HCT116 (cell line): ENCODE results near the gene POLH. TPM values are rescaled to one million over a fixed set of nuclear protein-coding genes. Genes with fewer than 3 reads are reported as not detected.
A peak's percentile ranks its signal among the peaks of the same experiment; 100 is the strongest.

Source experiments
- ATAC-seq: fragments of 200-7000 bp; cut with Tn5 transposase; 2 replicates; pipeline ENCODE4 v1.9.1; 2020; ENCODE audit warnings: mild to moderate bottlenecking, moderate library complexity
- BruUV-seq: library from RNA; stranded (reverse); fragments of 400-500 nt; replicated peaks from 2 replicates; lab custom pipeline; 2021; lab: Mats Ljungman, UMichigan
- CTCF ChIA-PET: fragments of 300-600 bp; sonication (Branson Sonifier 250); formaldehyde crosslinking; loops from one replicate; lab custom pipeline; 2021; ENCODE audit warnings: antibody characterized with exemption; lab: Charles Lee
- POLR2A ChIA-PET: fragments of 300-600, 350-600 bp; sonication (Branson Sonifier 250); formaldehyde crosslinking; loops from one replicate; lab custom pipeline; 2021; ENCODE audit warnings: antibody characterized with exemption; lab: Charles Lee
- RAD21 ChIA-PET, 2 experiments: fragments of 300-600 bp; sonication (Branson Sonifier 250); formaldehyde crosslinking; loops; one replicate each; lab custom pipeline; 2023; ENCODE audit warnings: low total read pairs in 2 of 2; ENCODE audit not compliant: uncharacterized antibody in 2 of 2, unreplicated experiment in 2 of 2, low non-redundant PET in 1 of 2; lab: Charles Lee
- DNase-seq: peaks from one replicate; pipeline ENCODE4 v3.0.0-alpha.2; 2010; ENCODE audit warnings: low read depth, low spot score
- H2AFZ ChIP-seq: fragments of 200-600 bp; shearing (Covaris generic), sonication (generic); 2 replicates; pipeline ENCODE4 v1.6.1; 2017; ENCODE audit warnings: low read depth, mixed run types, mixed read lengths, antibody characterized with exemption, low read length; ENCODE audit not compliant: poor library complexity, severe bottlenecking
- H3K27ac ChIP-seq: 2 replicates; pipeline ENCODE4 v1.5.1; 2012; ENCODE audit warnings: low read depth, low read length
- H3K27me3 ChIP-seq: fragments of 200-600 bp; sonication (generic); 2 replicates; pipeline ENCODE4 v1.6.1; 2016; ENCODE audit warnings: mixed run types, low read length, mixed read lengths; ENCODE audit not compliant: insufficient read depth
- H3K36me3 ChIP-seq, 2 experiments: fragments of 200-500 bp in 1 of 2; fragments of 200-600 bp in 1 of 2; sonication (Bioruptor generic) in 1 of 2; sonication (generic) in 1 of 2; 2 replicates each; pipeline versions ENCODE4 v1.5.1 to v1.6.1; 2014 to 2016; ENCODE audit warnings: low read length in 2 of 2, inconsistent platforms in 1 of 2, mixed read lengths in 1 of 2, mixed run types in 1 of 2; ENCODE audit not compliant: insufficient read depth in 2 of 2, control insufficient read depth in 1 of 2
- H3K4me1 ChIP-seq, 2 experiments: fragments of 200-600 bp in 1 of 2; sonication (generic) in 1 of 2; 2 replicates each; pipeline versions ENCODE4 v1.5.1 to v1.6.1; 2012 to 2017; ENCODE audit warnings: low read length in 2 of 2, inconsistent platforms in 1 of 2, mild to moderate bottlenecking in 1 of 2, mixed read lengths in 1 of 2, mixed run types in 1 of 2, moderate library complexity in 1 of 2; ENCODE audit not compliant: insufficient read depth in 2 of 2, control insufficient read depth in 1 of 2
- H3K4me2 ChIP-seq: fragments of 200-600 bp; sonication (generic); 2 replicates; pipeline ENCODE4 v1.6.1; 2017; ENCODE audit warnings: mixed run types, low read length, mixed read lengths
- H3K4me3 ChIP-seq, 2 experiments: fragments of 200-600 bp in 1 of 2; sonication (generic) in 1 of 2; replicated peaks in 1 of 2; 2 replicates each; pipeline ENCODE4 v1.5.1; 2011 to 2016; ENCODE audit warnings: low read length in 2 of 2, control low read depth in 1 of 2, low read depth in 1 of 2, mild to moderate bottlenecking in 1 of 2, mixed read lengths in 1 of 2, mixed run types in 1 of 2
- H3K79me2 ChIP-seq: fragments of 200-600 bp; sonication (generic); 2 replicates; pipeline ENCODE4 v1.6.1; 2017; ENCODE audit warnings: mild to moderate bottlenecking, mixed run types, low read length, moderate library complexity, mixed read lengths; ENCODE audit not compliant: insufficient read depth
- H3K9ac ChIP-seq: fragments of 200-600 bp; sonication (generic); 2 replicates; pipeline ENCODE4 v1.6.1; 2016; ENCODE audit warnings: low read length, mixed read lengths
- H3K9me2 ChIP-seq: fragments of 200-600 bp; sonication (generic), shearing (Covaris generic); 2 replicates; pipeline ENCODE4 v1.6.1; 2017; ENCODE audit warnings: mixed run types, mild to moderate bottlenecking, moderate library complexity; ENCODE audit not compliant: insufficient read depth
- H3K9me3 ChIP-seq, 2 experiments: fragments of 200-500 bp in 1 of 2; fragments of 200-600 bp in 1 of 2; sonication (Bioruptor generic) in 1 of 2; sonication (generic) in 1 of 2; 2 replicates each; pipeline ENCODE4 v1.6.1; 2014 to 2017; ENCODE audit warnings: low read length in 2 of 2, mixed read lengths in 2 of 2, inconsistent platforms in 1 of 2, low read depth in 1 of 2, mild to moderate bottlenecking in 1 of 2, mixed run types in 1 of 2, moderate library complexity in 1 of 2; ENCODE audit not compliant: control insufficient read depth in 1 of 2, insufficient read depth in 1 of 2
- H4K20me1 ChIP-seq: fragments of 200-600 bp; sonication (generic), shearing (Covaris generic); 2 replicates; pipeline ENCODE4 v1.6.1; 2017; ENCODE audit warnings: mixed run types, mild to moderate bottlenecking, moderate library complexity; ENCODE audit not compliant: insufficient read depth
- CBX3 ChIP-seq: IDR thresholded peaks from 2 replicates; pipeline ENCODE4 v1.6.1; 2012; ENCODE audit warnings: low read depth
- CEBPB ChIP-seq: IDR thresholded peaks from 2 replicates; pipeline ENCODE4 v1.6.1; 2012; ENCODE audit warnings: low read depth
- CTCF ChIP-seq, 3 experiments: fragments of 200-600 bp in 1 of 3; sonication (generic) in 1 of 3; IDR thresholded peaks in 2 of 3; conservative IDR thresholded peaks in 1 of 3; 2 replicates each; pipeline ENCODE4 v1.5.1; 2012 to 2017; ENCODE audit warnings: low read depth in 2 of 3, low read length in 2 of 3, antibody characterized with exemption in 1 of 3, borderline replicate concordance in 1 of 3, control low read depth in 1 of 3, mild to moderate bottlenecking in 1 of 3, mixed read lengths in 1 of 3, mixed run types in 1 of 3, moderate library complexity in 1 of 3; ENCODE audit not compliant: insufficient read depth in 1 of 3
- EGR1 ChIP-seq: IDR thresholded peaks from 2 replicates; pipeline ENCODE4 v1.6.1; 2012; ENCODE audit warnings: low read depth
- ELF1 ChIP-seq: IDR thresholded peaks from 2 replicates; pipeline ENCODE4 v1.6.1; 2012; ENCODE audit warnings: low read depth, borderline replicate concordance
- MAX ChIP-seq: IDR thresholded peaks from 2 replicates; pipeline ENCODE4 v1.6.1; 2012
- POLR2A ChIP-seq: IDR thresholded peaks from 2 replicates; pipeline ENCODE4 v1.7.0; 2011; ENCODE audit warnings: borderline replicate concordance; ENCODE audit not compliant: insufficient read depth, insufficient read length; ENCODE audit errors: extremely low read depth
- POLR2AphosphoS5 ChIP-seq: IDR thresholded peaks from 2 replicates; pipeline ENCODE4 v1.6.1; 2011; ENCODE audit warnings: mild to moderate bottlenecking, low read depth, low read length, moderate library complexity
- RAD21 ChIP-seq: IDR thresholded peaks from 2 replicates; pipeline ENCODE4 v1.6.1; 2012; ENCODE audit warnings: low read depth, mild to moderate bottlenecking
- SP1 ChIP-seq: IDR thresholded peaks from 2 replicates; pipeline ENCODE4 v1.6.1; 2012; ENCODE audit warnings: low read depth
- YY1 ChIP-seq: IDR thresholded peaks from 2 replicates; pipeline ENCODE4 v1.6.1; 2011; ENCODE audit warnings: low read length, low read depth, moderate library complexity, mild to moderate bottlenecking; ENCODE audit not compliant: insufficient replicate concordance; ENCODE audit errors: extremely low read depth
- ZBTB33 ChIP-seq: IDR thresholded peaks from 2 replicates; pipeline ENCODE4 v1.6.1; 2011; ENCODE audit warnings: mild to moderate bottlenecking, low read length, moderate library complexity; ENCODE audit not compliant: insufficient replicate concordance; ENCODE audit errors: extremely low read depth
- ZFX ChIP-seq: fragments of 450-650 bp; IDR thresholded peaks from 2 replicates; pipeline ENCODE4 v1.6.1; 2017
- intact Hi-C: fragments of 100-400 bp; cut with micrococcal nuclease; formaldehyde crosslinking; loops from 2 replicates; pipeline ENCODE4 v1.10.0; 2022
- total RNA-seq: library from RNA; stranded (reverse); gene quantifications from one replicate; pipeline ENCODE4 v1.2.1, GENCODE V29; 2021; ENCODE audit not compliant: unreplicated experiment

Gene POLH
- total RNA-seq, 1 experiment from 2014 or later: 20.6 TPM

GRCh38 chr6:43623880-43624785 lies 48.1 kb downstream of the POLH start:
- BruUV-seq: no TSS peak
- TF ChIP-seq ELF1: no peak
- TF ChIP-seq POLR2AphosphoS5: peak; percentile 38; the same call in 1 of the 2 replicates
- Histone ChIP-seq H4K20me1 (no peaks in the 10 kb centered on the region), H3K27ac (no peak overlapping the region), H3K9me3 (no peaks in the 10 kb centered on the region), H2AFZ (no peak overlapping the region), H3K27me3 (no peaks in the 10 kb centered on the region), H3K79me2 (peaks cover 24% of the 10 kb centered on the region), H3K4me1 (peaks cover 10 to 14% of the 10 kb centered on the region in 2 experiments), H3K4me2 (no peak overlapping the region), H3K36me3 (peaks cover 26 to 56% of the 10 kb centered on the region in 2 experiments; a peak in 3 of 4 replicates), H3K4me3 (no peak overlapping the region), H3K9ac (no peak overlapping the region), H3K9me2 (no peaks in the 10 kb centered on the region)
- intact Hi-C loops: no loop called here
- no peak for DNase-seq
- CTCF ChIA-PET: no interaction called here
- POLR2A ChIA-PET: no interaction called here
- ATAC-seq: no peak
- RAD21 ChIA-PET: no interaction called here

DNA sequence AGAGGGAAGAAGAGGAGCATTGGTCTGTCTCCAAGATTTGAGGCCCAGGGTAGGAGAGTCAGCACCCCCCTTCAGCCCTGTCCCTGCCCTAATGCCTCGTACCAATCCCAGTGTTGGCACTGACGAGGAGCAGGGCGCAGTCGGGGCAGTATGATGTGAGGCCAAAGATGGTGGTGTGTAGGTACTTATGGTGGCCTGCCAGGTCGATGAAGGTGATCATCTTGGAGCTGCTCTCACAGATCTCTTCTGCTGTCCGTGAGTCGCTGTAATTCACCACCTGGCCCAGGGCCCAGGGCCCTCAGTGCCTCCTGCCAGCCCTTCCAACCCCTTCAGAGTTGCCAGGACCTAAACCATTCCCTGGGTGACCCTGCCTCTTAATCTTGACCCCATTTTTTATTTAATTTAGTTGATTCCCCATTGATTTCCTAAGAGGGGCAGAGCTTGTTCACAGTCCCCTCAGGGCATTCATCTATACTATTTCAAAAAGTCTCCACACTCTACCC lies 48.9 kb downstream of the POLH start:
- intact Hi-C loops: loop anchor here (5.0 kb wide), 1 partner anchor 147 kb away; the partner anchor contains the start of gene VEGFA
- TF ChIP-seq POLR2AphosphoS5 (no peak; the same call in 1 of the 2 replicates), POLR2A (no peak), CEBPB (no peak), ZBTB33 (no peak), RAD21 (no peak), YY1 (no peak), CTCF (IDR thresholded peaks at IDR 0.05 in 2 of 3, conservative IDR thresholded peaks at IDR 0.05 in 1 of 3; ENCODE audit: borderline replicate concordance in 1 of 3, insufficient read depth in 1 of 3, low read depth in 2 of 3, low read length in 2 of 3) (no peak), CBX3 (no peak), MAX (no peak), ZFX (no peak), EGR1 (no peak), SP1 (no peak)

More for the DNA sequence above, 48.9 kb downstream of the POLH start:
- RAD21 ChIA-PET: no interaction called here
- no peak overlapping the region for H3K4me3 ChIP-seq
- no peak for DNase-seq
- CTCF ChIA-PET: no interaction called here
- no peak for ATAC-seq
- peaks cover 10 to 19% of the 10 kb centered on the region in 2 experiments for H3K4me1 ChIP-seq
- POLR2A ChIA-PET: no interaction called here
- H3K27ac ChIP-seq: no peak overlapping the region
- peaks cover 24% of the 10 kb centered on the region for H3K79me2 ChIP-seq
- peaks cover 25 to 51% of the 10 kb centered on the region in 2 experiments; a peak in 3 of 4 replicates for H3K36me3 ChIP-seq
- no peaks in the 10 kb centered on the region for H3K9me2 ChIP-seq
- H4K20me1 ChIP-seq: no peaks in the 10 kb centered on the region
- BruUV-seq: no TSS peak
- no peak overlapping the region for H3K9ac ChIP-seq
- H2AFZ ChIP-seq: no peak overlapping the region
- H3K4me2 ChIP-seq: no peak overlapping the region
- H3K9me3 ChIP-seq: no peaks in the 10 kb centered on the region
- H3K27me3 ChIP-seq: no peaks in the 10 kb centered on the region
